Astrocyte (in vitro differentiated cells and primary cell): ENCODE measurements around the gene SORL1. TPM values are rescaled to one million over a fixed set of nuclear protein-coding genes. Genes with fewer than 3 reads are reported as not detected.

Experiments
- DNase-seq: peaks from one replicate; pipeline ENCODE4 v3.0.0-alpha.2; 2010; ENCODE audit warnings: low read depth
- FAIRE-seq: peaks from 2 replicates; lab custom pipeline; 2011; peaks lifted over from hg19 to GRCh38; lab: Jason Lieb, UNC
- H2AFZ ChIP-seq: 2 replicates; pipeline ENCODE4 v1.6.0; 2012; ENCODE audit warnings: low read depth, low read length, inconsistent platforms
- H3K27ac ChIP-seq: 2 replicates; pipeline ENCODE4 v1.5.1; 2011; ENCODE audit warnings: low read depth, low read length, inconsistent platforms
- H3K27me3 ChIP-seq: 2 replicates; pipeline ENCODE4 v1.6.0; 2011; ENCODE audit warnings: low read length, inconsistent platforms; ENCODE audit not compliant: insufficient read depth
- H3K36me3 ChIP-seq: 2 replicates; pipeline ENCODE4 v1.5.1; 2011; ENCODE audit warnings: low read length, inconsistent platforms; ENCODE audit not compliant: insufficient read depth
- H3K4me1 ChIP-seq: 2 replicates; pipeline ENCODE4 v1.5.1; 2011; ENCODE audit warnings: low read length, inconsistent platforms; ENCODE audit not compliant: insufficient read depth
- H3K4me2 ChIP-seq: 2 replicates; pipeline ENCODE4 v1.6.0; 2012; ENCODE audit warnings: low read length, inconsistent platforms
- H3K4me3 ChIP-seq: 2 replicates; pipeline ENCODE4 v1.5.1; 2011; ENCODE audit warnings: low read depth, mild to moderate bottlenecking, low read length, inconsistent platforms; ENCODE audit not compliant: insufficient read depth
- H3K79me2 ChIP-seq: 2 replicates; pipeline ENCODE4 v1.6.0; 2012; ENCODE audit warnings: mild to moderate bottlenecking, low read length, inconsistent platforms; ENCODE audit not compliant: insufficient read depth
- H3K9ac ChIP-seq: 2 replicates; pipeline ENCODE4 v1.6.0; 2012; ENCODE audit warnings: mild to moderate bottlenecking, low read length, inconsistent platforms
- H3K9me3 ChIP-seq: 2 replicates; pipeline ENCODE4 v1.5.1; 2012; ENCODE audit warnings: low read depth, mild to moderate bottlenecking, low read length, inconsistent platforms; ENCODE audit not compliant: insufficient read depth
- H4K20me1 ChIP-seq: 2 replicates; pipeline ENCODE4 v1.6.0; 2012; ENCODE audit warnings: low read length, inconsistent platforms; ENCODE audit not compliant: insufficient read depth
- H3K27ac Mint-ChIP-seq: one replicate; pipeline ENCODE4 v1.8.0; 2021; ENCODE audit warnings: mild to moderate bottlenecking, mixed read lengths; ENCODE audit not compliant: unreplicated experiment
- H3K27me3 Mint-ChIP-seq: one replicate; pipeline ENCODE4 v1.8.0; 2021; ENCODE audit warnings: low read depth, mixed read lengths; ENCODE audit not compliant: unreplicated experiment
- H3K36me3 Mint-ChIP-seq: one replicate; pipeline ENCODE4 v1.8.0; 2021; ENCODE audit warnings: low read depth, mixed read lengths; ENCODE audit not compliant: unreplicated experiment
- H3K4me1 Mint-ChIP-seq: one replicate; pipeline ENCODE4 v1.8.0; 2021; ENCODE audit warnings: low read depth, mixed read lengths; ENCODE audit not compliant: unreplicated experiment
- H3K4me3 Mint-ChIP-seq: one replicate; pipeline ENCODE4 v1.8.0; 2021; ENCODE audit warnings: mild to moderate bottlenecking, moderate library complexity, mixed read lengths; ENCODE audit not compliant: unreplicated experiment
- H3K9me3 Mint-ChIP-seq: one replicate; pipeline ENCODE4 v1.8.0; 2021; ENCODE audit warnings: mild to moderate bottlenecking, mixed read lengths; ENCODE audit not compliant: unreplicated experiment
- CTCF ChIP-seq: IDR thresholded peaks from 2 replicates; pipeline ENCODE4 v1.5.1; 2011; ENCODE audit warnings: low read depth, mild to moderate bottlenecking, inconsistent platforms, low read length, moderate library complexity; ENCODE audit not compliant: insufficient read depth
- EZH2 ChIP-seq: IDR thresholded peaks from 2 replicates; pipeline ENCODE4 v1.6.1; 2012; ENCODE audit warnings: mild to moderate bottlenecking, low read length, inconsistent platforms; ENCODE audit not compliant: insufficient read depth
- total RNA-seq: library from RNA; stranded (reverse); gene quantifications from 2 replicates; pipeline ENCODE4 v1.2.1, GENCODE V29; 2021

Gene SORL1
- total RNA-seq, 1 donor from 2014 or later = 4.1 TPM

- DNase-seq = no peak
- no peak overlapping the region for H3K4me3 Mint-ChIP-seq
- Histone ChIP-seq H3K4me2 (no peak overlapping the region), H3K9me3 (no peaks in the 10 kb centered on the region), H3K27me3 (peaks cover 3% of the 10 kb centered on the region), H4K20me1 (no peaks in the 10 kb centered on the region), H3K4me3 (no peak overlapping the region), H2AFZ (no peak overlapping the region), H3K9ac (no peak overlapping the region), H3K27ac (no peak overlapping the region), H3K36me3 (no peaks in the 10 kb centered on the region), H3K79me2 (no peaks in the 10 kb centered on the region), H3K4me1 (no peaks in the 10 kb centered on the region)
- H3K9me3 Mint-ChIP-seq = peaks cover 2% of the 10 kb centered on the region
- FAIRE-seq = no peak
- H3K27me3 Mint-ChIP-seq = no peaks in the 10 kb centered on the region
- peaks cover 4% of the 10 kb centered on the region for H3K36me3 Mint-ChIP-seq
- H3K27ac Mint-ChIP-seq = peak overlapping the region; percentile 89
- peaks cover 13% of the 10 kb centered on the region for H3K4me1 Mint-ChIP-seq
- no peak for TF ChIP-seq EZH2
- no peak for TF ChIP-seq CTCF
These were observed 30.4 kb downstream of the SORL1 start for GRCh38 chr11:121482231-121483129.

GRCh38 chr11:121483805-121484480 lies 31.8 kb downstream of the SORL1 start:
- H3K79me2 ChIP-seq = no peaks in the 10 kb centered on the region
- H3K9me3 ChIP-seq = no peaks in the 10 kb centered on the region
- Mint-ChIP-seq H3K4me3 (no peak overlapping the region), H3K9me3 (peaks cover 2% of the 10 kb centered on the region), H3K27ac (no peak overlapping the region), H3K27me3 (peaks cover 4% of the 10 kb centered on the region), H3K4me1 (peaks cover 13% of the 10 kb centered on the region), H3K36me3 (peaks cover 4% of the 10 kb centered on the region)
- H3K9ac ChIP-seq = no peak overlapping the region
- TF ChIP-seq EZH2 = no peak
- TF ChIP-seq CTCF = no peak
- H3K4me3 ChIP-seq = no peak overlapping the region
- no peak for DNase-seq
- no peaks in the 10 kb centered on the region for H4K20me1 ChIP-seq
- no peak overlapping the region for H2AFZ ChIP-seq
- no peaks in the 10 kb centered on the region for H3K27me3 ChIP-seq
- no peak overlapping the region for H3K27ac ChIP-seq
- no peak overlapping the region for H3K4me2 ChIP-seq
- H3K4me1 ChIP-seq = no peaks in the 10 kb centered on the region
- no peak for FAIRE-seq
- no peaks in the 10 kb centered on the region for H3K36me3 ChIP-seq
